GM23248 (cell line): ENCODE results near the gene ZNF180. TPM values are rescaled to one million over a fixed set of nuclear protein-coding genes. Genes with fewer than 3 reads are reported as not detected.
A peak's percentile ranks its signal among the peaks of the same experiment; 100 is the strongest.

Source experiments
- DNase-seq: peaks from one replicate; pipeline ENCODE4 v3.0.0-alpha.2; 2015
- H2AFZ ChIP-seq: fragments of 200-600 bp; sonication (generic); 2 replicates; pipeline ENCODE4 v1.6.1; 2016; ENCODE audit warnings: antibody characterized with exemption
- H3F3A ChIP-seq: fragments of 200-600 bp; sonication (generic); 2 replicates; pipeline ENCODE4 v1.6.1; 2016; ENCODE audit warnings: mild to moderate bottlenecking, antibody characterized with exemption, mixed run types; ENCODE audit not compliant: insufficient read depth
- H3K27ac ChIP-seq: fragments of 200-600 bp; sonication (generic); 2 replicates; pipeline ENCODE4 v1.5.1; 2016; ENCODE audit warnings: mild to moderate bottlenecking
- H3K27me3 ChIP-seq: fragments of 200-600 bp; sonication (generic); replicated peaks from 2 replicates; pipeline ENCODE4 v1.6.1; 2016; ENCODE audit warnings: mild to moderate bottlenecking; ENCODE audit not compliant: insufficient read depth
- H3K36me3 ChIP-seq: fragments of 200-600 bp; sonication (generic); 2 replicates; pipeline ENCODE4 v1.6.1; 2016; ENCODE audit warnings: low read depth, mild to moderate bottlenecking
- H3K4me1 ChIP-seq: fragments of 200-600 bp; sonication (generic); 2 replicates; pipeline ENCODE4 v1.6.1; 2016; ENCODE audit warnings: mild to moderate bottlenecking; ENCODE audit not compliant: insufficient read depth
- H3K4me2 ChIP-seq: fragments of 200-600 bp; sonication (generic); one replicate; pipeline ENCODE4 v1.6.1; 2016; ENCODE audit warnings: mild to moderate bottlenecking; ENCODE audit not compliant: unreplicated experiment
- H3K4me3 ChIP-seq: fragments of 200-600 bp; sonication (generic); 2 replicates; pipeline ENCODE4 v1.5.1; 2016; ENCODE audit warnings: mild to moderate bottlenecking
- H3K79me2 ChIP-seq: fragments of 200-600 bp; sonication (generic); 2 replicates; pipeline ENCODE4 v1.6.1; 2016; ENCODE audit warnings: mild to moderate bottlenecking; ENCODE audit not compliant: insufficient read depth
- H3K9ac ChIP-seq: fragments of 200-600 bp; sonication (generic); 2 replicates; pipeline ENCODE4 v1.6.1; 2016; ENCODE audit warnings: mild to moderate bottlenecking
- H3K9me2 ChIP-seq: fragments of 200-600 bp; sonication (generic); 2 replicates; pipeline ENCODE4 v1.6.1; 2016; ENCODE audit warnings: mixed run types, mild to moderate bottlenecking, moderate library complexity; ENCODE audit not compliant: insufficient read depth
- H3K9me3 ChIP-seq: fragments of 200-600 bp; sonication (generic); one replicate; pipeline ENCODE4 v1.6.1; 2017; ENCODE audit warnings: low read depth
- H4K20me1 ChIP-seq: fragments of 200-600 bp; sonication (generic); 2 replicates; pipeline ENCODE4 v1.6.0; 2016; ENCODE audit not compliant: insufficient read depth
- EZH2 ChIP-seq: fragments of 200-600 bp; sonication (generic); IDR thresholded peaks from 2 replicates; pipeline ENCODE4 v1.6.1; 2018; ENCODE audit warnings: antibody characterized with exemption, mild to moderate bottlenecking; ENCODE audit not compliant: insufficient read depth, poor library complexity, severe bottlenecking
- EZH2phosphoT487 ChIP-seq: fragments of 200-600 bp; sonication (generic); IDR thresholded peaks from 2 replicates; pipeline ENCODE4 v1.6.1; 2018; ENCODE audit warnings: antibody characterized with exemption, moderate library complexity, mild to moderate bottlenecking, low read depth; ENCODE audit not compliant: insufficient read depth
- WGBS, 2 experiments: methylation state at CpG; one replicate each; pipeline ENCODE4 v1.1.6; 2015 to 2017; ENCODE audit warnings: low lambda C conversion rate in 2 of 2, low coverage in 1 of 2; ENCODE audit errors: missing lambda C conversion rate in 2 of 2; 5-methylcytosine and 5-hydroxymethylcytosine counted together
- in situ Hi-C: fragments of 300-500 bp; cut with MboI; formaldehyde crosslinking; loops from 2 replicates; pipeline ENCODE4 v1.15.0; 2020
- polyA plus RNA-seq: library from polyadenylated mRNA; unstranded; fragments of >200 nt; fragmentation: Nextera tagmentation; extraction: Ambion mirVana; gene quantifications from 2 replicates; pipeline ENCODE4 v1.2.1, GENCODE V29; 2016
- total RNA-seq: library from RNA; depleted of rRNA; stranded (reverse); fragments of >200 nt; shearing (Covaris generic); gene quantifications from 2 replicates; pipeline ENCODE4 v1.2.3, GENCODE V29; 2014

The ZNF180 gene
- total and polyA plus RNA-seq, 2 experiments from 2014 or later: 2.9 to 8.2 TPM

DNA sequence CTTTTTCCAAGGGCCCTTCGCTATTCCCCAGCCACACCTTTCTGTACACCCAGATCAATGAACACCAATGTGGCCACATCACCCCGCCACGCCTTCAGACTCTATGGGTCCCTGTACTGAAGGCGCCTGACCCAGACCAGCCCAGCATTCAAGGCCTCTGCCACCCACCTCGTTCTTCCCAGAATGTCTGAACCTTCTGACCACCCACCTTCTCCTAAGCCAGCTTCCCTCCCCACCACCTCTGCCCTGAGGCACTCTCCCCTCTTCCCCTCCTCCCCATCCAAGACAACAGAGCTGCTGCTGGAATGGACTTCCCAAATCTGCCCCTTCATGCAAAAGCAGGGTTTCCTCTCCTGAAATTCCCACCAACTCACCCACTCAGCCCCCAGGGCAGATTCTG lies 32.5 kb upstream of the ZNF180 start:
- Histone ChIP-seq H3K27ac (no peak overlapping the region), H3K27me3 (peaks cover 26% of the 10 kb centered on the region), H3K9ac (no peak overlapping the region), H3K4me1 (no peaks in the 10 kb centered on the region), H3K79me2 (no peaks in the 10 kb centered on the region), H3K36me3 (no peaks in the 10 kb centered on the region), H3K9me2 (no peaks in the 10 kb centered on the region), H3K4me3 (no peak overlapping the region), H4K20me1 (no peaks in the 10 kb centered on the region), H3K9me3 (no peaks in the 10 kb centered on the region), H3F3A (no peaks in the 10 kb centered on the region), H3K4me2 (no peak overlapping the region), H2AFZ (no peak overlapping the region)
- in situ Hi-C loops: no loop called here
- no peak for DNase-seq
- no peak for TF ChIP-seq EZH2
- TF ChIP-seq EZH2phosphoT487: no peak
- WGBS, 2 experiments: 46 to 47% methylated on average over 5 of the region's 5 CpGs

DNA sequence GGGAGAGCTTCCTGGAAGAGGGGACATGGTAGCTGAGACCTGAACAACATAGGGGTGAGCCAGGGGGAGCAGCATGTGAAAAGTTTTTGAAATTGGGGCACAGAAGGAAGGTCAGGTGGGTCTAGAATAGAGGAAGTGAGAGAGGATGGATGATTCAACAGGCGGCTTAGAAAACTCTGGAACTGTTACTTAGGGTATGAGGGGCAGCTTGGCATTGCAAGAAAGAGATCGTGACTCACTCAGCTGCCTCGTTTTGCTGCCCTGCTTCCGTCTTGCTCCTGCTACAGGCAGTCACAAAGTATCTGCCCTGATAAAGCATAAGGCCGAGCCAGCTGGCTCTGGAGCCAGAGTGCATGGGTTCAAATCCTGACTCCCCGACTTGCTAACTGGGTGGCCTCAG lies 30.5 kb upstream of the ZNF180 start:
- no peaks in the 10 kb centered on the region for H3K9me3 ChIP-seq
- TF ChIP-seq EZH2 (no peak), EZH2phosphoT487 (no peak)
- no peaks in the 10 kb centered on the region for H3K36me3 ChIP-seq
- no peaks in the 10 kb centered on the region for H4K20me1 ChIP-seq
- WGBS, 2 experiments: 30 to 37% methylated on average over 6 of the region's 6 CpGs
- H3K4me2 ChIP-seq: no peak overlapping the region
- H3K9me2 ChIP-seq: no peaks in the 10 kb centered on the region
- no peak overlapping the region for H3K9ac ChIP-seq
- DNase-seq: peak; percentile 55
- in situ Hi-C loops: no loop called here
- no peak overlapping the region for H3K27ac ChIP-seq
- H2AFZ ChIP-seq: no peak overlapping the region
- H3F3A ChIP-seq: no peaks in the 10 kb centered on the region
- H3K4me3 ChIP-seq: no peak overlapping the region
- peaks cover 38% of the 10 kb centered on the region for H3K27me3 ChIP-seq
- no peaks in the 10 kb centered on the region for H3K79me2 ChIP-seq
- H3K4me1 ChIP-seq: no peaks in the 10 kb centered on the region

DNA sequence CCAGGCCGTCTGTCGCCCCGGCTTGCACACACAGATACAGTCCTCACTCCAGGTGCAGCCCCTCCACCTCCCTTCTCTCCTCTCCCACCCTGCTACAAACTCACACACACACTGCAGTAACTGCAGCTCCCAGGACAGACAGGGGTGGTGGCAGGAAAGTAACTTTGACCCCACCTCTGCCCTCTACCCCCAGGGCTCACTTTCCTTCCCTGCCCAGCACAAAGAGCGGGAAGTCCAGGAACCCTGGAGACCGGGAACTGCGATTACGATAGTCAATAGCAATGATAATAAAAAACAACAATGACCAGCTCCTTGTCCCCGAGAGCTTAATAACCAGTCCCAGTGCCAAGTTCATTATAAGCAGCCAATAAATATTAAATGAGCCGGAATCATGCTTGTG lies 29.2 kb upstream of the ZNF180 start, which contains the start of gene CEACAM20:
CEACAM20 (minus strand) TSS at position 140 of the 400 bp plus-strand sequence. CDS start 166 bp downstream, outside the sequence.
- Histone ChIP-seq H3K9ac (no peak within 1 kb of the TSS), H3K27ac (no peak within 1 kb of the TSS), H2AFZ (no peak within 1 kb of the TSS), H3K4me2 (no peak within 1 kb of the TSS), H4K20me1 (no peaks in the 10 kb centered on the region), H3K9me2 (no peaks in the 10 kb centered on the region), H3K27me3 (peaks cover 32% of the 10 kb centered on the region), H3K36me3 (no peaks in the 10 kb centered on the region), H3K9me3 (no peaks in the 10 kb centered on the region), H3K79me2 (no peaks in the 10 kb centered on the region), H3K4me1 (no peaks in the 10 kb centered on the region), H3F3A (no peaks in the 10 kb centered on the region), H3K4me3 (no peak within 1 kb of the TSS)
- WGBS, 2 experiments: 62 to 67% methylated on average over 9 of the region's 9 CpGs
- DNase-seq: no peak
- in situ Hi-C loops: no loop called here
- TF ChIP-seq EZH2 (no peak), EZH2phosphoT487 (no peak)

DNA sequence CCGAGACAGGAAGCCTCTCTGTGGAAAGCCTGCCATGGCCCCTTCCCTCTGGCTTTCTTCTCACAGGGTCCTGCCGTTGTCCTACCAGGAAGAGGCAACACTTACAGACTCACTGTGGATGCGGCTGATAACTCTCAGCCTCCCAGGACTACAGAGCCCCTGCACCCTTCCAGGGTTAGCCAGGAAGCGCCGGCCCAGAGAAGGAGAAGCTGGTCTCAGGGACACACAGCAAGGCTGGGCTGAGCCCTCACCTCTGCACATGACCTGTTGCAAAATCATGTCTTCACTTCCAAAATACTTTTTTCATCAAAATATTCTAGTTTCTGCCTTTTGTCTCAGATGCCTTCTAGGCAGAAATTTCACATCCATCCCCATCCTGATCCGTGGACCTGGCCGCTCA lies 27.2 kb upstream of the ZNF180 start:
- in situ Hi-C loops: no loop called here
- 39 to 44% methylated on average over 7 of the region's 7 CpGs for WGBS, 2 experiments
- H3K9me2 ChIP-seq: no peaks in the 10 kb centered on the region

More for the DNA sequence above, 27.2 kb upstream of the ZNF180 start:
- Histone ChIP-seq H3K4me1 (no peaks in the 10 kb centered on the region), H3K4me2 (no peak overlapping the region), H3K9me3 (no peaks in the 10 kb centered on the region), H3K36me3 (no peaks in the 10 kb centered on the region), H3K27me3 (peaks cover 27% of the 10 kb centered on the region), H4K20me1 (no peaks in the 10 kb centered on the region), H3K79me2 (no peaks in the 10 kb centered on the region), H3F3A (no peaks in the 10 kb centered on the region), H3K27ac (no peak overlapping the region), H3K4me3 (no peak overlapping the region), H3K9ac (no peak overlapping the region), H2AFZ (no peak overlapping the region)
- TF ChIP-seq EZH2phosphoT487 (no peak), EZH2 (no peak)
- DNase-seq: no peak
